ENCODE data around the gene PTPRG. TPM values are rescaled to one million over a fixed set of nuclear protein-coding genes. Genes with fewer than 3 reads are reported as not detected.

Gene PTPRG
- total and polyA plus RNA-seq, 10 of the 15 experiments (the other 5 are each of a cell fraction or from before 2014, with no cell fraction given), result 0.29 to 20.7 (median 1.4) TPM

DNA sequence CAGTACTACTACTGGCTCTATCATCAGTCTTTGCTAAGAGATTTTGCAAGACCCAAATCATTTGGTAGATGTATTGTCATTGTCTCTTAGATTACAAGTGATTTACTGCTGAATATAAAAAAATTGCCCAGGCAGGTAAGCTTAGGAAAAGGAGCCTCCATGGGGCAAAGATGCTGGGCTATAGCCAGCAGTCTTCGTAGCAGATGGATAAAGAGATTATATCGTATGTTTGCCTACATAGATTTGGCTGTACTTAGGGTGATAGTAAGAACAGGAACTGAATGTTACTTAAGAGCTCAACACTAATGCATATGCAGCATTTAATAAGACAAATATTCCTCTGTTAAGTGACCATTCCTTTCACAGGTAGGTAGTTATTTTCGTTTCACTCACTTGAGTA is 48.9 kb downstream of the PTPRG start:
- FAIRE-seq, result no peak
- H3K79me2 ChIP-seq (ENCODE audit: control insufficient read depth, insufficient read depth, low read length), result no peaks in the 10 kb centered on the region
- intact Hi-C loops (cut with micrococcal nuclease; ENCODE audit: unreplicated experiment), result no loop called here
- ChIA-PET RAD21 (ENCODE audit: unreplicated experiment) (no interaction called here), POLR2A (interaction anchor here (1.4 kb wide), 1 partner anchor 27 kb away, joined by 3 read pairs; no protein-coding TSS in a partner anchor), CTCF (interaction anchor here (1.1 to 1.4 kb wide), 2 partner anchors 9 to 12 kb away, joined by 3 to 5 read pairs; no protein-coding TSS in a partner anchor), SMC1A (ENCODE audit: uncharacterized antibody, unreplicated experiment) (interaction anchor here (0.8 to 1.8 kb wide), 3 partner anchors 11 to 57 kb away, joined by 3 to 5 read pairs (median 4); no protein-coding TSS in a partner anchor)
- H3K9ac ChIP-seq (ENCODE audit: control insufficient read depth, insufficient read depth, low read length), result no peak overlapping the region
- BruUV-seq (replicated peaks), result no TSS peak
- DNase-seq (ENCODE audit: low read depth, low spot score), result no peak
- no peak overlapping the region for H2AFZ ChIP-seq (ENCODE audit: control insufficient read depth, low read depth, low read length)
- no peaks in the 10 kb centered on the region for H3K9me3 ChIP-seq (replicated peaks; ENCODE audit: control insufficient read depth, insufficient read depth, low read length)
- H3K27me3 ChIP-seq (replicated peaks in 1 of 2; ENCODE audit: control insufficient read depth in 2 of 2, insufficient read depth in 2 of 2, low read length in 1 of 2), result no peaks in the 10 kb centered on the region
- in situ Hi-C loops (cut with MboI), result no loop called here
- H3K4me1 ChIP-seq (ENCODE audit: control insufficient read depth, insufficient read depth, low read length), result no peaks in the 10 kb centered on the region
- H3K4me3 ChIP-seq, result no peak overlapping the region
- no peak for ATAC-seq
- 13% methylated on average over 3 of the region's 3 CpGs for WGBS (ENCODE audit: insufficient coverage, insufficient replicate concordance, low lambda C conversion rate, missing lambda C conversion rate)
- TF ChIP-seq CHD1 (IDR thresholded peaks at IDR 0.05; ENCODE audit: low read depth, low read length), result no peak
- TF ChIP-seq POU2F2 (IDR thresholded peaks at IDR 0.05; ENCODE audit: borderline replicate concordance, low read depth, low read length), result no peak
- no peak for TF ChIP-seq RELA (IDR thresholded peaks at IDR 0.05; ENCODE audit: borderline replicate concordance, partially characterized antibody)
- no peak for TF ChIP-seq NBN (IDR thresholded peaks at IDR 0.05)
- no peak for TF ChIP-seq STAT3 (IDR thresholded peaks at IDR 0.05; ENCODE audit: low read depth, low read length)
- TF ChIP-seq, protein P1, sequence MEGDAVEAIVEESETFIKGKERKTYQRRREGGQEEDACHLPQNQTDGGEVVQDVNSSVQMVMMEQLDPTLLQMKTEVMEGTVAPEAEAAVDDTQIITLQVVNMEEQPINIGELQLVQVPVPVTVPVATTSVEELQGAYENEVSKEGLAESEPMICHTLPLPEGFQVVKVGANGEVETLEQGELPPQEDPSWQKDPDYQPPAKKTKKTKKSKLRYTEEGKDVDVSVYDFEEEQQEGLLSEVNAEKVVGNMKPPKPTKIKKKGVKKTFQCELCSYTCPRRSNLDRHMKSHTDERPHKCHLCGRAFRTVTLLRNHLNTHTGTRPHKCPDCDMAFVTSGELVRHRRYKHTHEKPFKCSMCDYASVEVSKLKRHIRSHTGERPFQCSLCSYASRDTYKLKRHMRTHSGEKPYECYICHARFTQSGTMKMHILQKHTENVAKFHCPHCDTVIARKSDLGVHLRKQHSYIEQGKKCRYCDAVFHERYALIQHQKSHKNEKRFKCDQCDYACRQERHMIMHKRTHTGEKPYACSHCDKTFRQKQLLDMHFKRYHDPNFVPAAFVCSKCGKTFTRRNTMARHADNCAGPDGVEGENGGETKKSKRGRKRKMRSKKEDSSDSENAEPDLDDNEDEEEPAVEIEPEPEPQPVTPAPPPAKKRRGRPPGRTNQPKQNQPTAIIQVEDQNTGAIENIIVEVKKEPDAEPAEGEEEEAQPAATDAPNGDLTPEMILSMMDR (IDR thresholded peaks at IDR 0.05 in 2 of 3, conservative IDR thresholded peaks at IDR 0.05 in 1 of 3; ENCODE audit: control insufficient read depth in 2 of 3, extremely low read depth in 1 of 3, insufficient read depth in 1 of 3, low read depth in 3 of 3, low read length in 3 of 3), result no peak
- no peak for TF ChIP-seq IKZF1 (conservative IDR thresholded peaks at IDR 0.05)
- TF ChIP-seq GABPA (IDR thresholded peaks at IDR 0.05; ENCODE audit: low read depth), result no peak
- no peak for TF ChIP-seq RBBP5 (conservative IDR thresholded peaks at IDR 0.05)
- TF ChIP-seq MYC (IDR thresholded peaks at IDR 0.05; ENCODE audit: insufficient read depth, insufficient read length, insufficient replicate concordance, low read length, severe bottlenecking), result no peak
- no peak for TF ChIP-seq SUPT20H (IDR thresholded peaks at IDR 0.05; ENCODE audit: borderline replicate concordance, control insufficient read depth, low read depth, low read length)
- no peak for TF ChIP-seq PAX8 (IDR thresholded peaks at IDR 0.05)
- TF ChIP-seq, protein P2, sequence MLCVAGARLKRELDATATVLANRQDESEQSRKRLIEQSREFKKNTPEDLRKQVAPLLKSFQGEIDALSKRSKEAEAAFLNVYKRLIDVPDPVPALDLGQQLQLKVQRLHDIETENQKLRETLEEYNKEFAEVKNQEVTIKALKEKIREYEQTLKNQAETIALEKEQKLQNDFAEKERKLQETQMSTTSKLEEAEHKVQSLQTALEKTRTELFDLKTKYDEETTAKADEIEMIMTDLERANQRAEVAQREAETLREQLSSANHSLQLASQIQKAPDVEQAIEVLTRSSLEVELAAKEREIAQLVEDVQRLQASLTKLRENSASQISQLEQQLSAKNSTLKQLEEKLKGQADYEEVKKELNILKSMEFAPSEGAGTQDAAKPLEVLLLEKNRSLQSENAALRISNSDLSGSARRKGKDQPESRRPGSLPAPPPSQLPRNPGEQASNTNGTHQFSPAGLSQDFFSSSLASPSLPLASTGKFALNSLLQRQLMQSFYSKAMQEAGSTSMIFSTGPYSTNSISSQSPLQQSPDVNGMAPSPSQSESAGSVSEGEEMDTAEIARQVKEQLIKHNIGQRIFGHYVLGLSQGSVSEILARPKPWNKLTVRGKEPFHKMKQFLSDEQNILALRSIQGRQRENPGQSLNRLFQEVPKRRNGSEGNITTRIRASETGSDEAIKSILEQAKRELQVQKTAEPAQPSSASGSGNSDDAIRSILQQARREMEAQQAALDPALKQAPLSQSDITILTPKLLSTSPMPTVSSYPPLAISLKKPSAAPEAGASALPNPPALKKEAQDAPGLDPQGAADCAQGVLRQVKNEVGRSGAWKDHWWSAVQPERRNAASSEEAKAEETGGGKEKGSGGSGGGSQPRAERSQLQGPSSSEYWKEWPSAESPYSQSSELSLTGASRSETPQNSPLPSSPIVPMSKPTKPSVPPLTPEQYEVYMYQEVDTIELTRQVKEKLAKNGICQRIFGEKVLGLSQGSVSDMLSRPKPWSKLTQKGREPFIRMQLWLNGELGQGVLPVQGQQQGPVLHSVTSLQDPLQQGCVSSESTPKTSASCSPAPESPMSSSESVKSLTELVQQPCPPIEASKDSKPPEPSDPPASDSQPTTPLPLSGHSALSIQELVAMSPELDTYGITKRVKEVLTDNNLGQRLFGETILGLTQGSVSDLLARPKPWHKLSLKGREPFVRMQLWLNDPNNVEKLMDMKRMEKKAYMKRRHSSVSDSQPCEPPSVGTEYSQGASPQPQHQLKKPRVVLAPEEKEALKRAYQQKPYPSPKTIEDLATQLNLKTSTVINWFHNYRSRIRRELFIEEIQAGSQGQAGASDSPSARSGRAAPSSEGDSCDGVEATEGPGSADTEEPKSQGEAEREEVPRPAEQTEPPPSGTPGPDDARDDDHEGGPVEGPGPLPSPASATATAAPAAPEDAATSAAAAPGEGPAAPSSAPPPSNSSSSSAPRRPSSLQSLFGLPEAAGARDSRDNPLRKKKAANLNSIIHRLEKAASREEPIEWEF (IDR thresholded peaks at IDR 0.05; ENCODE audit: insufficient replicate concordance, low read depth, low read length), result no peak
- TF ChIP-seq, protein P3, sequence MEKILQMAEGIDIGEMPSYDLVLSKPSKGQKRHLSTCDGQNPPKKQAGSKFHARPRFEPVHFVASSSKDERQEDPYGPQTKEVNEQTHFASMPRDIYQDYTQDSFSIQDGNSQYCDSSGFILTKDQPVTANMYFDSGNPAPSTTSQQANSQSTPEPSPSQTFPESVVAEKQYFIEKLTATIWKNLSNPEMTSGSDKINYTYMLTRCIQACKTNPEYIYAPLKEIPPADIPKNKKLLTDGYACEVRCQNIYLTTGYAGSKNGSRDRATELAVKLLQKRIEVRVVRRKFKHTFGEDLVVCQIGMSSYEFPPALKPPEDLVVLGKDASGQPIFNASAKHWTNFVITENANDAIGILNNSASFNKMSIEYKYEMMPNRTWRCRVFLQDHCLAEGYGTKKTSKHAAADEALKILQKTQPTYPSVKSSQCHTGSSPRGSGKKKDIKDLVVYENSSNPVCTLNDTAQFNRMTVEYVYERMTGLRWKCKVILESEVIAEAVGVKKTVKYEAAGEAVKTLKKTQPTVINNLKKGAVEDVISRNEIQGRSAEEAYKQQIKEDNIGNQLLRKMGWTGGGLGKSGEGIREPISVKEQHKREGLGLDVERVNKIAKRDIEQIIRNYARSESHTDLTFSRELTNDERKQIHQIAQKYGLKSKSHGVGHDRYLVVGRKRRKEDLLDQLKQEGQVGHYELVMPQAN (conservative IDR thresholded peaks at IDR 0.05), result no peak
- no peak overlapping the region for H3K4me2 ChIP-seq (ENCODE audit: control insufficient read depth, insufficient read depth)
- no peaks in the 10 kb centered on the region for H3K36me3 ChIP-seq (ENCODE audit: control insufficient read depth in 2 of 2, insufficient read depth in 2 of 2, low read length in 1 of 2)
- H3K27ac ChIP-seq (ENCODE audit: control insufficient read depth, insufficient read depth), result no peak overlapping the region
- no peaks in the 10 kb centered on the region for H4K20me1 ChIP-seq (ENCODE audit: control insufficient read depth, insufficient read depth)
